Lower leg skin (tissue), 4 donors: Measurements from ENCODE around the gene BABAM2. TPM values are rescaled to one million over a fixed set of nuclear protein-coding genes. Genes with fewer than 3 reads are reported as not detected.

ENCODE experiments used
- DNase-seq, 2 donors: peaks; one replicate each; pipeline ENCODE4 v3.0.0-alpha.2; 2019; ENCODE audit warnings: low spot score in 2 of 2
- H3K4me3 ChIP-seq: fragments of 200-600 bp; sonication (generic); 2 replicates; pipeline ENCODE4 v1.5.1; 2017; ENCODE audit warnings: mild to moderate bottlenecking, low read depth; ENCODE audit not compliant: poor library complexity, severe bottlenecking
- POLR2A ChIP-seq, 2 donors: fragments of 450-650 bp; IDR thresholded peaks; one replicate each; pipeline ENCODE4 v1.6.1; 2016 to 2017; ENCODE audit warnings: antibody characterized with exemption in 2 of 2, mild to moderate bottlenecking in 1 of 2, moderate library complexity in 1 of 2
- WGBS, 2 donors: methylation state at CpG; one replicate each; pipeline ENCODE4 v1.1.5; 2018; 5-methylcytosine and 5-hydroxymethylcytosine counted together
- intact Hi-C: fragments of 100-400 bp; cut with DNase I; formaldehyde crosslinking; loops from one replicate; pipeline ENCODE4 v1.15.0; 2023; ENCODE audit warnings: low total_unique reads
- microRNA-seq, 2 donors: library from miRNA; unstranded; fragments of <30 nt; microRNA quantifications; one replicate each; pipeline ENCODE4, GENCODE V29; 2016; ENCODE audit warnings: borderline replicate concordance in 2 of 2, borderline number of aligned reads in 1 of 2
- total RNA-seq, 4 donors: library from RNA; depleted of rRNA; stranded (reverse); fragments of >200 nt; gene quantifications; one replicate each; pipeline ENCODE4 v1.1.0, GENCODE V29; 2016
- TF ChIP-seq, protein P1 (sequence below), 3 donors: fragments of 450-650 bp; IDR thresholded peaks; one replicate each; pipeline ENCODE4 v1.5.1; 2016; ENCODE audit warnings: antibody characterized with exemption in 3 of 3, mild to moderate bottlenecking in 3 of 3, moderate library complexity in 2 of 3

BABAM2 gene
- total RNA-seq, 4 donors from 2014 or later, result 18.4 to 28.5 (median 23.9) TPM

DNA sequence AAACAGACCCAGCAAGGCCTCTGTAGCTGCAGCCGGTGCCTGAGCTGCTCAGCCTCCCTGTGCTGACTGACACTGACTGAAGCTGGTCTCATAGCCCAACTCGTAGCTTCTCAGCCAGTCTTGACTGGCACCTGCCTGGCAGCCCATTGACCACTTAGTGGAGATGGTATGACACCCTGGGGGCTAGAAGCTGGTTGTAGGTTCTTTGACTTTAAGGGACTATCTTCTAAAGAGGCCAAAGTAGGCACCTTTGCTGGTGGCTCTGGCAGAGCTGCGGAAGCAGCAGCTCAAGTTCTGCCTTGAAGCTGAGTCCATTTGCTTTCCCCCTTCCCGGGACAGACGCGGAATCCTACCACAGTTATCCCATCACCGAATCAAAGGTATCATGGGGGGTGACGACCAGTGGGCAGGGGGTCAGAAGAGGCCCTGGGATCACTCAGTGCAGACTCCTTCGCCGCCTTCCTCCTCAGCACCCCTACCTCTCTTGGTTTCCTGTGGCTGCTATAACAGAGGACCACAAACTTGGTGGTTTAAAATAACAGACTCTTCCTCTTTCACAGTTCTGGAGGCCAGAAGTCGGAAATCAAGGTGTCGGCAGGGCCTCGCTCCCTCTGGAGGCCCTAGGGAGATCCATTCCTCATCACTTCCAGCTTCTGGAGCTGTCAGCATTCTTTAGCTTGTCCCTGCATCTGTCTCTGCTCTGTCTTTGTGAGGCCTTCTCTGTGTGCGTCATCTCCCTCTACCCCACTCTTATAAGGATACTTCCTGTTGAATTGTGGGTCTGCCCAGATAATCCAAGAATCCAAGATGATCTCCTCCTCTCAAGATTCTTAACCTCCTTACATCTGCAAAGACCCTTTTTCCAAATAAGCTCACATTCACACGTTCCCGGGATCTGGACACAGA, 488.4 kb downstream of the BABAM2 start:
- DNase-seq, result no peak
- no peak for TF ChIP-seq POLR2A (IDR thresholded peaks at IDR 0.05)
- 71 to 72% methylated on average over 15 to 16 of the region's 16 CpGs for WGBS, 2 donors
- H3K4me3 ChIP-seq, result no peak overlapping the region
- intact Hi-C loops, result no loop called here

DNA sequence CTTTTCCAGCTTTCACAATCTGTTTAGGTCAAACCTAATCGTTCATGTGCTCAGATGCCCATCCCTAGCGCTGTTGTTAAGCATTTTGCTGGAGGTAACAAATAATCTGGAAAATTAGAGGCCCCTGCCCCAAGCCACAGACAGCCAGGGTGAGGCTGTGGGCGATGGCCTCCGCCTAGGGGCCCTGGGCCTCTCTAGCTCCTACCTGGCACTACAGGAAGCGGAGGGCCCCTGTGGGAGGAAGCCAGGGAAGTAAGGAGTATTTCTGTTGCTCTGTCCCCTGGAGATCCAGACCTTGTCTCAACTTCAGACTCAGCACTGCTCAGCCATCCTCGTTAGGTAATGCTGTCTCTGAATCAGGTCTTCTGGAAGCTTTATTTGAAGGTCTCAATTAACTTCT, 489.7 kb downstream of the BABAM2 start:
- no peak for DNase-seq
- intact Hi-C loops, result no loop called here
- 80 to 84% methylated on average over 6 of the region's 6 CpGs for WGBS, 2 donors
- no peak for TF ChIP-seq POLR2A (IDR thresholded peaks at IDR 0.05)
- TF ChIP-seq, protein P1, sequence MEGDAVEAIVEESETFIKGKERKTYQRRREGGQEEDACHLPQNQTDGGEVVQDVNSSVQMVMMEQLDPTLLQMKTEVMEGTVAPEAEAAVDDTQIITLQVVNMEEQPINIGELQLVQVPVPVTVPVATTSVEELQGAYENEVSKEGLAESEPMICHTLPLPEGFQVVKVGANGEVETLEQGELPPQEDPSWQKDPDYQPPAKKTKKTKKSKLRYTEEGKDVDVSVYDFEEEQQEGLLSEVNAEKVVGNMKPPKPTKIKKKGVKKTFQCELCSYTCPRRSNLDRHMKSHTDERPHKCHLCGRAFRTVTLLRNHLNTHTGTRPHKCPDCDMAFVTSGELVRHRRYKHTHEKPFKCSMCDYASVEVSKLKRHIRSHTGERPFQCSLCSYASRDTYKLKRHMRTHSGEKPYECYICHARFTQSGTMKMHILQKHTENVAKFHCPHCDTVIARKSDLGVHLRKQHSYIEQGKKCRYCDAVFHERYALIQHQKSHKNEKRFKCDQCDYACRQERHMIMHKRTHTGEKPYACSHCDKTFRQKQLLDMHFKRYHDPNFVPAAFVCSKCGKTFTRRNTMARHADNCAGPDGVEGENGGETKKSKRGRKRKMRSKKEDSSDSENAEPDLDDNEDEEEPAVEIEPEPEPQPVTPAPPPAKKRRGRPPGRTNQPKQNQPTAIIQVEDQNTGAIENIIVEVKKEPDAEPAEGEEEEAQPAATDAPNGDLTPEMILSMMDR (IDR thresholded peaks at IDR 0.05), result no peak
- H3K4me3 ChIP-seq, result no peak overlapping the region

DNA sequence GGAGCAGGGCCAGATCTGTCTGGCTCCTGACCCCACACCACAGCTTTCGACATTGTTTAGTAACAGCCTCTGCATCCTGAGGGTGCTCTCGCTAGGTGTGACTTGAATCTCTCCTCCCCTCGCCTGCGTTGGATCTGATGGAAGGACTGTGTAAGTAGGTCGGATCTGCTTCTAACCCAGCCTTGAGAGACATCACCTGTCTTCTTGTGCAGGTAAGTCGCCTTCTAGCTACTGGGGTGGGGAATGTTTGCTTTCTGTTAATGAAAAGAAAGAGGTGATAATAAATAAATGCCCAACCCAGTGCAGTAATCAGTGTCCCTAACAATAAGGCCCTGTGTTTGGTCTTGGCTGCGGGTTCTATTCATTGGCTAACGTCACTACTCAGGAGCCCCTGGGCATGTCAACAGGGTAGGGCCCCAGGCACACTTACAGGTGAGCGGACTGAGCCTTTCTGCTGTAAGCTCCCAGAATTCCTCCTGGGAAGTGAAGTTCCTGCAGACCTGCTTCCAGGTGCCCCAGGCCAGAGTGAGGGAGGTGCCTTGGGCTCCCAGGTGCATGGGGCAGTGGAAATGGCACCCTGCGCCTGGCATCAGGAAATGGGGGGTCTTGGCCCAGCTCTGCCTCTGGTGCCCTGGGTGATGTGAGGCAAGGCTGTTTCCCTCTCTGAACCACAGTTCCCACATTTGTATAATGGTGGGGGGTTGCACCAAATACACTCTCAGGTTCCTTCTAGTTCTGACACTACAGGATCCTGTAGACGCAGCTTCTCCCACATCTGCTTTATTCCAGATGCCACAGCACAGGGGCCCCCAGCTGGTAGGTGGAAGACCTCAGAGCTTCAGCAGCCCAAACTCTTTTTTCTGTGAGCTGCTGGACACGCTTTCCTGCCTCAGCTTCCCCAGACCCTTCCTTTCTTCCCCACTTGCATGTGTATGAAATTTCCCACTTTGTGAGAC, 491.0 kb downstream of the BABAM2 start:
- DNase-seq, result no peak
- WGBS, 2 donors, result 77 to 82% methylated on average over 12 of the region's 12 CpGs
- no peak overlapping the region for H3K4me3 ChIP-seq
- intact Hi-C loops, result no loop called here
- no peak for TF ChIP-seq POLR2A (IDR thresholded peaks at IDR 0.05)
- TF ChIP-seq, protein P1 (IDR thresholded peaks at IDR 0.05), result no peak

DNA sequence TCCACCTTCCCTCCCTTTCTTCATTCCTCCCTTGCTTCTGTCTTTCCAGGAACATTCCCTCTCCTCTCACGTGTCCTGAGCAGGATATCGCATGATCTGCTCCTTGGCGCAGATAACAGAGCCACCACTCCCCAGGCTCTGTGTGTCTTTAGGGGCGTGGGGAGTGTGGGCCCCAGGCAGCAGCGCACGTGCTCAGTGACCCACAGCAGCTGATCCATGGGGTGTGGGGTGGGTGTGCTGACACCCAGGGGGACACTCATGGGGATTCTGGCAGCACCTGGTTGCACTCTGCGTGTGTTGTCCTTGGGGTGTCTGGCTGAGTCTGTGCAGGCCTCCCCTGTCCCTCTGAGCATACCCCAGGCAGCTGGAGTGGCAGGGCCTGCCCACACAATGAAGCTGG, 492.2 kb downstream of the BABAM2 start:
- intact Hi-C loops, result no loop called here
- WGBS, 2 donors, result 48 to 75% methylated on average over 7 of the region's 7 CpGs

DNA sequence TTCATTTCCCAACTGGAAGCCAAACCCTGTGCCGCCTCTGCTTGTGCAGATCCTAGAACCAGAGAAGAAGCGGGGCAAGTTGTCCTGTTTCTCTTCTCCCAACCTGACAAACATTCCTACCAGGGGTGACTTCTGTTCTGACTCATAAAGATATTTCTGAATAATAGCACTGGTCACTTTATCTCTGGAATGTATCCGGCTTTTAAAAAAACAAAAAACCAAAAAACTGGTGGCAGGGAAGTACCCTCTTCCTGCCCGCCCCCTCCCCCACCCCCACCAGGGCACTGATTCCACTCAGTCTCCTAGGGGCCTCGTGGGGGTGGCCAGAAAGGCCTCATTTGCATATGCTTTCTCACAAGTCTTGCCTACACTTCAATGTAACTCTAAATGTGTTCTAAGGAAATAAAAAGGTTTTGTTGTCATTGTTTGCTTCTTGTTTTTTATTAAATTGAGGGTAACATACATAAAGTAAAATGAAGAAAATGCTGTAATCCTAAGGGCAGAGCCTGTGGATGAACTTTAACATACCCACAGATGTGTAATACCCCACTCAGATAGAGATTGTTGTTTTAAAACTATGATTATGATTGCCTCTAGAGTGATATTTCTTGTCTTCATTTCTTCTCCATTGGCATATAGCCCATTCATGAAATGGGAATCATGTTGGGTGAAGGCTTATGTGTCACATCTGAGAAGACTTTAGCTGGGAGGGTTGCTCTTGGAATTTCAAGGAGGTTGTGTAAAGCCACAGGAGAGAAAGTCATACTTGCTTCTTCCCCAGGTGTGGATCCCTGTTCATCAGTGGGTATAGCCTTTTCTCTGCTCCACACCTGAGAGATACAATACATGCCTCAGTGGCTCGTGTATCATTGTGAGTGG, 496.8 kb downstream of the BABAM2 start:
- H3K4me3 ChIP-seq, result no peak overlapping the region
- 78 to 83% methylated on average over 6 of the region's 6 CpGs for WGBS, 2 donors
- TF ChIP-seq, protein P1 (IDR thresholded peaks at IDR 0.05), result no peak
- no peak for TF ChIP-seq POLR2A (IDR thresholded peaks at IDR 0.05)
- intact Hi-C loops, result no loop called here
- no peak for DNase-seq

More for the DNA sequence above, 492.2 kb downstream of the BABAM2 start:
- no peak for DNase-seq
- TF ChIP-seq, protein P1 (IDR thresholded peaks at IDR 0.05), result no peak
- no peak for TF ChIP-seq POLR2A (IDR thresholded peaks at IDR 0.05)
- no peak overlapping the region for H3K4me3 ChIP-seq

Small RNA genes lying within 50 kb of the gene (microRNA-seq; reads per million reads assigned to microRNA genes)
- 0 reads per million in 2 donors for gene MIR4263

Other genes starting within 250 kb of the BABAM2 start
- gene SUPT7L, start 227.1 kb upstream of the BABAM2 start, total RNA-seq, result 10 to 100 TPM in 3 of 4 donors, 1 to 10 TPM in 1; 9.7 to 16.9 (median 14.9) TPM
- gene SLC4A1AP, start 226.8 kb upstream of the BABAM2 start, total RNA-seq, result 10 to 100 TPM; 15.6 to 25.0 (median 22.1) TPM
- gene MRPL33, start 119.0 kb upstream of the BABAM2 start, total RNA-seq, result 10 to 100 TPM; 43.3 to 64.9 (median 54.5) TPM
- gene RBKS, start 342 bp upstream of the BABAM2 start, total RNA-seq, result 1 to 10 TPM in 3 of 4 donors, under 1 TPM in 1; 0.95 to 2.6 (median 1.3) TPM